PC-3 (cell line): ENCODE data around the gene SCGN. TPM values are rescaled to one million over a fixed set of nuclear protein-coding genes. Genes with fewer than 3 reads are reported as not detected.

Experiments used
- ATAC-seq: fragments of 200-7000 bp; cut with Tn5 transposase; 2 replicates; pipeline ENCODE4 v1.9.1; 2020; ENCODE audit warnings: mild to moderate bottlenecking, moderate library complexity
- BruUV-seq: library from RNA; stranded (reverse); fragments of 400-500 nt; replicated peaks from 2 replicates; lab custom pipeline; 2021; lab: Mats Ljungman, UMichigan
- CTCF ChIA-PET: fragments of 300-600 bp; sonication (Branson Sonifier 250); formaldehyde crosslinking; loops from one replicate; lab custom pipeline; 2022; ENCODE audit warnings: antibody characterized with exemption; lab: Charles Lee
- POLR2A ChIA-PET: fragments of 300-600 bp; sonication (Branson Sonifier 250); formaldehyde crosslinking; loops from one replicate; lab custom pipeline; 2022; ENCODE audit warnings: antibody characterized with exemption; ENCODE audit not compliant: unreplicated experiment; lab: Charles Lee
- DNase-seq: peaks from one replicate; pipeline ENCODE4 v3.0.0-alpha.2; 2015
- H2AFZ ChIP-seq: fragments of 300-600 bp; sonication (generic); 2 replicates; pipeline ENCODE4 v1.6.0; 2016; ENCODE audit warnings: antibody characterized with exemption, low read length
- H3F3A ChIP-seq: fragments of 300-600 bp; sonication (generic); one replicate; pipeline ENCODE4 v1.6.0; 2017; ENCODE audit warnings: antibody characterized with exemption, low read length, control low read depth, mild to moderate bottlenecking; ENCODE audit not compliant: unreplicated experiment
- H3K27ac ChIP-seq: fragments of 300-600 bp; sonication (generic); 2 replicates; pipeline ENCODE4 v1.5.1; 2016; ENCODE audit warnings: mild to moderate bottlenecking, low read length
- H3K27me3 ChIP-seq: fragments of 300-600 bp; sonication (generic); 2 replicates; pipeline ENCODE4 v1.6.1; 2016; ENCODE audit warnings: low read length, mixed read lengths
- H3K36me3 ChIP-seq: fragments of 300-600 bp; sonication (generic); 2 replicates; pipeline ENCODE4 v1.6.1; 2016; ENCODE audit warnings: low read depth, mixed run types, low read length, mixed read lengths
- H3K4me1 ChIP-seq: fragments of 300-600 bp; sonication (generic); 2 replicates; pipeline ENCODE4 v1.5.1; 2016; ENCODE audit warnings: low read length; ENCODE audit not compliant: insufficient read depth
- H3K4me2 ChIP-seq: fragments of 300-600 bp; sonication (generic); 2 replicates; pipeline ENCODE4 v1.6.0; 2016; ENCODE audit warnings: low read length
- H3K4me3 ChIP-seq: fragments of 300-600 bp; sonication (generic); 2 replicates; pipeline ENCODE4 v1.5.1; 2016; ENCODE audit warnings: mild to moderate bottlenecking, low read length, mixed read lengths
- H3K79me2 ChIP-seq: fragments of 300-600 bp; sonication (generic); 2 replicates; pipeline ENCODE4 v1.6.1; 2017; ENCODE audit warnings: low read length, mixed read lengths
- H3K9ac ChIP-seq: fragments of 300-600 bp; sonication (generic); 2 replicates; pipeline ENCODE4 v1.6.0; 2016; ENCODE audit warnings: mild to moderate bottlenecking, low read length
- H3K9me2 ChIP-seq: fragments of 300-600 bp; sonication (generic); replicated peaks from 2 replicates; pipeline ENCODE4 v1.6.1; 2016; ENCODE audit warnings: mixed run types, low read length, mixed read lengths
- H3K9me3 ChIP-seq: fragments of 300-600 bp; sonication (generic); 2 replicates; pipeline ENCODE4 v1.6.1; 2016; ENCODE audit warnings: low read length, mixed read lengths
- H4K20me1 ChIP-seq: fragments of 300-600 bp; sonication (generic); 2 replicates; pipeline ENCODE4 v1.6.1; 2016; ENCODE audit warnings: low read length, mixed read lengths
- CTCF ChIP-seq: fragments of 300-600 bp; sonication (generic); conservative IDR thresholded peaks from 2 replicates; pipeline ENCODE4 v1.5.1; 2017; ENCODE audit warnings: antibody characterized with exemption, low read depth, mild to moderate bottlenecking, low read length
- EZH2 ChIP-seq: fragments of 300-600 bp; sonication (generic); IDR thresholded peaks from one replicate; pipeline ENCODE4 v1.6.1; 2017; ENCODE audit warnings: antibody characterized with exemption, mild to moderate bottlenecking, low read length; ENCODE audit not compliant: unreplicated experiment
- EZH2phosphoT487 ChIP-seq: fragments of 300-600 bp; sonication (generic); IDR thresholded peaks from 2 replicates; pipeline ENCODE4 v1.6.1; 2018; ENCODE audit warnings: mild to moderate bottlenecking, antibody characterized with exemption, low read length, borderline replicate concordance
- intact Hi-C: fragments of 100-400 bp; cut with micrococcal nuclease; formaldehyde crosslinking; loops from 2 replicates; pipeline ENCODE4 v1.9.0; 2023
- total RNA-seq: library from RNA; depleted of rRNA; stranded (reverse); fragments of >200 nt; gene quantifications from 2 replicates; pipeline ENCODE4 v1.2.3, GENCODE V29; 2014

Gene SCGN
- total RNA-seq, 1 experiment from 2014 or later = not detected

- CTCF ChIA-PET = no interaction called here
- Histone ChIP-seq H3K4me1 (no peaks in the 10 kb centered on the region), H3K79me2 (no peaks in the 10 kb centered on the region)
Observed at GRCh38 chr6:25628471-25629197, 23.4 kb upstream of the SCGN start.

GRCh38 chr6:25629198-25629576 lies 22.8 kb upstream of the SCGN start:
- H3K4me1 ChIP-seq = no peaks in the 10 kb centered on the region
- no peak overlapping the region for H3K27ac ChIP-seq
- no peak overlapping the region for H3K9ac ChIP-seq
- H4K20me1 ChIP-seq = no peaks in the 10 kb centered on the region
- H3K9me2 ChIP-seq = no peaks in the 10 kb centered on the region
- intact Hi-C loops = no loop called here
- no peak overlapping the region for H2AFZ ChIP-seq
- no peak overlapping the region for H3K4me3 ChIP-seq
- no peak overlapping the region for H3K4me2 ChIP-seq
- H3K27me3 ChIP-seq = peaks cover 14% of the 10 kb centered on the region
- DNase-seq = no peak
- no peaks in the 10 kb centered on the region for H3K36me3 ChIP-seq
- TF ChIP-seq EZH2phosphoT487 = no peak
- TF ChIP-seq EZH2 = no peak
- no peak for TF ChIP-seq CTCF
- no TSS peak for BruUV-seq
- ChIA-PET POLR2A (no interaction called here), CTCF (no interaction called here)
- no peaks in the 10 kb centered on the region for H3K79me2 ChIP-seq
- no peak for ATAC-seq
- no peaks in the 10 kb centered on the region for H3F3A ChIP-seq
- no peaks in the 10 kb centered on the region for H3K9me3 ChIP-seq

More at GRCh38 chr6:25628471-25629197, 23.4 kb upstream of the SCGN start:
- Histone ChIP-seq H4K20me1 (no peaks in the 10 kb centered on the region), H3K9me3 (no peaks in the 10 kb centered on the region), H3K36me3 (no peaks in the 10 kb centered on the region), H3K9ac (no peak overlapping the region), H3K4me3 (no peak overlapping the region), H3K9me2 (no peaks in the 10 kb centered on the region), H3K27me3 (peaks cover 11% of the 10 kb centered on the region), H3K27ac (no peak overlapping the region), H3K4me2 (no peak overlapping the region), H2AFZ (no peak overlapping the region), H3F3A (no peaks in the 10 kb centered on the region)
- TF ChIP-seq EZH2phosphoT487 (no peak), CTCF (no peak), EZH2 (no peak)
- intact Hi-C loops = no loop called here
- POLR2A ChIA-PET = no interaction called here
- no peak for ATAC-seq
- BruUV-seq = no TSS peak
- no peak for DNase-seq

GRCh38 chr6:25630508-25631278 lies 21.3 kb upstream of the SCGN start:
- ATAC-seq (no peak), DNase-seq (no peak)
- no peaks in the 10 kb centered on the region for H3K36me3 ChIP-seq
- no peaks in the 10 kb centered on the region for H3F3A ChIP-seq
- no peaks in the 10 kb centered on the region for H3K9me2 ChIP-seq
- no TSS peak for BruUV-seq
- H3K9me3 ChIP-seq = no peaks in the 10 kb centered on the region
- POLR2A ChIA-PET = no interaction called here
- H4K20me1 ChIP-seq = no peaks in the 10 kb centered on the region
- no peaks in the 10 kb centered on the region for H3K79me2 ChIP-seq
- no peak overlapping the region for H2AFZ ChIP-seq
- CTCF ChIA-PET = no interaction called here
- TF ChIP-seq EZH2 (no peak), EZH2phosphoT487 (no peak), CTCF (no peak)
- H3K9ac ChIP-seq = no peak overlapping the region
- peaks cover 25% of the 10 kb centered on the region for H3K27me3 ChIP-seq
- no peak overlapping the region for H3K4me2 ChIP-seq
- H3K4me3 ChIP-seq = no peak overlapping the region
- H3K27ac ChIP-seq = no peak overlapping the region
- no peaks in the 10 kb centered on the region for H3K4me1 ChIP-seq
- intact Hi-C loops = no loop called here
